Kidney epithelial cell (primary cell): ENCODE data around the gene SLC25A21. TPM values are rescaled to one million over a fixed set of nuclear protein-coding genes. Genes with fewer than 3 reads are reported as not detected.

ENCODE experiments used
- DNase-seq: peaks from one replicate; pipeline ENCODE4 v3.0.0-alpha.2; 2010; ENCODE audit warnings: low read depth
- H3K27me3 ChIP-seq: 2 replicates; pipeline ENCODE4 v1.6.0; 2011; ENCODE audit warnings: low read length; ENCODE audit not compliant: control insufficient read depth, insufficient read depth
- H3K36me3 ChIP-seq: 2 replicates; pipeline ENCODE4 v1.5.1; 2011; ENCODE audit warnings: low read length; ENCODE audit not compliant: control insufficient read depth, insufficient read depth
- H3K4me3 ChIP-seq: 2 replicates; pipeline ENCODE4 v1.5.1; 2011; ENCODE audit warnings: low read depth, mild to moderate bottlenecking, control low read depth, low read length
- CTCF ChIP-seq: IDR thresholded peaks from 2 replicates; pipeline ENCODE4 v1.5.1; 2011; ENCODE audit warnings: mild to moderate bottlenecking, moderate library complexity, low read length, control low read depth, inconsistent platforms; ENCODE audit not compliant: insufficient read depth, poor library complexity, severe bottlenecking
- total RNA-seq: library from RNA; depleted of rRNA; stranded (reverse); fragments of >200 nt; gene quantifications from 2 replicates; pipeline ENCODE4 v1.2.3, GENCODE V29; 2015

Gene SLC25A21
- total RNA-seq, 1 donor from 2014 or later: 2.1 TPM

DNA sequence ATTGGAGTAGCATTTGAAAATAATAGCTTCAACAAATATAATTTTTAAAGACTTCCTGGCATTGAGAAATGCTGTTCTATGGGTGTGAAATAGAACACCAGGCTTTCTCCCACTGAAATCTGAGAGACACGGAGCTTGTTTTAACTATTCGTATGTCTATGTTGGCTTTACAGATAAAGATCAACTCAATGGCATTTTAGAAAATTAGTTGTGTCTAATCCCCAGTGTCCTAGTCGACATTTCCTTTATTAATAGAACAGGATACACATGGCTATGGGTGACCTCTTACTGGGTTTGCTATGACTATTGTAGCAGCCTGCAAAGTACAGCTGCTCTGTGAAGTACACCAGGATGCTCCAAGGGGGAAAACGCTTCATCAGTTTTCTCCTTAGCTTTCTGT, 159.3 kb downstream of the SLC25A21 start:
- Histone ChIP-seq H3K4me3 (no peak overlapping the region), H3K36me3 (no peaks in the 10 kb centered on the region), H3K27me3 (no peaks in the 10 kb centered on the region)
- DNase-seq: no peak
- no peak for TF ChIP-seq CTCF

- H3K27me3 ChIP-seq: no peaks in the 10 kb centered on the region
- DNase-seq: no peak
- no peak overlapping the region for H3K4me3 ChIP-seq
- no peaks in the 10 kb centered on the region for H3K36me3 ChIP-seq
- TF ChIP-seq CTCF: no peak
These were observed 173.7 kb downstream of the SLC25A21 start for GRCh38 chr14:36998686-36999085.

DNA sequence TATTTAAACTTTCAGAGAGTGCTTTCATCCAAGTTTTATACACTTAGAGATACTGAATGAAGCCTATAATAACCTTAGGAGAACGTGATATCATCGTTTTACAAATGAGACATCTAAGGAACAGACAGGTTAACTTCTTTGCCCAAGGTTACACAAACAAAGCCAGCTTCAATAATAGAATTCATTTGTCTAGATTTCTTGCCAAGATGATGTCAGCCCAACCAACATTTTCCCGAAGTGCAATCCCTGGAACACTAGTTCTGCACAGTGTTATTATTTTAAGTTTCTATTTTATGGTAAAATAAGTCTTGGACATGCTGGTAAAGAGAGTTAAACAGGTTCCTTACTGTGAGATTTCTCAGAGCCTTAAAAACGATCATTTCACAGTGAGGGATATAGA, 174.6 kb downstream of the SLC25A21 start:
- H3K4me3 ChIP-seq: no peak overlapping the region
- no peak for DNase-seq

DNA sequence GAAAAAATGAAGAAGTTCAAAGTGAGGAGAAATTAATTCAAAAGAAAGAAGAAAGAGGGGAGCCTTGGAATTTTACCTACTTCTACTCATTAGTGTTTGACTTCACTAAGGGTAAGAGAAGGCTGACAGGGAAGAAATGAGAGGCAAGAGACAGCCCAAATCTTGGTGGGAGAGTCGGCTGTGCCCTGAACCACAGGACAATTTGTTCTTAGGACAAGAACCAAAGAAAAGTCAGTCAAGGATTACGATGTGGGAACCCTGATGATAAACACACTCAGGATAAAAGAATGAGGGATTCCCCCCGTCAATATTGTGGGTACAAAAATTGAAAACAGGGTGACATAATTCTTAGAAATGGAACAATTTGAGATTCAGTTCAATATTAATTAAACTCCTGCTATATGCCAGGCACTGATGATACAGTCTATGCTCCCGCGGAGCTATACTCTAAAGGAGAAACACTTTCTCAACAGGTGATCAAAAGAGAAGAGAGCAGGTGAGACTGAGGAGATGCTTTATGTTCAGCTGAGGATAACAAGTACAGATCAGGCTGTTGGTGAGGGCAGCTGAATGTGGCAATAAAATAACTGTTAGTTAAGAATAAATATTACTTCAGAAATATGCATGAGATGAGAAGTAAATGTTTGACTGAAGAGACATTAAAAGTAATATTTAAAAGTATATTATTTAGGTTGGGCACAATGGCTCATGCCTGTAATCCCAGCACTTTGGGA, 175.4 kb downstream of the SLC25A21 start:
- no peak for DNase-seq
- TF ChIP-seq CTCF: no peak
- no peaks in the 10 kb centered on the region for H3K27me3 ChIP-seq
- H3K36me3 ChIP-seq: no peaks in the 10 kb centered on the region
- H3K4me3 ChIP-seq: no peak overlapping the region

More for the DNA sequence above, 174.6 kb downstream of the SLC25A21 start:
- H3K27me3 ChIP-seq: no peaks in the 10 kb centered on the region
- H3K36me3 ChIP-seq: no peaks in the 10 kb centered on the region
- no peak for TF ChIP-seq CTCF

- TF ChIP-seq CTCF: no peak
- no peaks in the 10 kb centered on the region for H3K27me3 ChIP-seq
- no peaks in the 10 kb centered on the region for H3K36me3 ChIP-seq
- H3K4me3 ChIP-seq: no peak overlapping the region
- peak; percentile 25 for DNase-seq
These were observed 176.1 kb downstream of the SLC25A21 start for GRCh38 chr14:36996133-36996856.

DNA sequence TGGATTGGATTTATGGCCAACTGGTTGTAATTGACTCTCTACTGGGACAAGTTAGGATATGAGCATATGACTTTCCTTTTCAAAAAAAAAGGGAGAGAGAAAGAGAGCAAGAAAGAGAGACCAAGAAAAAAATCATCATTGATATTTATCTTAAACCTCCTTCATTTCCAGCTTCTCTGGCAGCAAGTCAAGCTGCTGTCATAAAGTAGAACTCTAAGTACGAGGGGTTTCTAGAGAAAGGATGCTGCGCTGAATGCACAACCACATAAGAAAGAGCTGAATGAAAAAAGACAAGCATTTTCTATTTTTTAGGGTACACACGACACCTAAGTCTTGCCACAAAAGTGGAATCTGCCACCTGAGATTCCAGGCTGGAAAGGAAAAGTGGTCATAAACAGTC, 182.6 kb downstream of the SLC25A21 start:
- TF ChIP-seq CTCF: no peak
- Histone ChIP-seq H3K27me3 (no peaks in the 10 kb centered on the region), H3K36me3 (no peaks in the 10 kb centered on the region), H3K4me3 (no peak overlapping the region)
- no peak for DNase-seq
